SK-N-SH treated with all-trans-retinoic acid at 6 μM for 48 hours (cell line): Measurements from ENCODE around the gene ACAD10.

ENCODE experiments used
- ARNTL ChIP-seq: fragments of 450-650 bp; formaldehyde crosslinking; IDR thresholded peaks from 2 replicates; pipeline ENCODE4 v1.5.0; 2020; ENCODE audit warnings: low read depth, mild to moderate bottlenecking, moderate library complexity, borderline replicate concordance
- ESRRG ChIP-seq: fragments of 250-450 bp; sonication (Bioruptor Pico); IDR thresholded peaks from 2 replicates; pipeline ENCODE4 v1.6.1; 2021; ENCODE audit warnings: mild to moderate bottlenecking
- ISL1 ChIP-seq: fragments of 250-450 bp; sonication (Bioruptor Pico); IDR thresholded peaks from 2 replicates; pipeline ENCODE4 v2.1.2; 2022; ENCODE audit warnings: mild to moderate bottlenecking, moderate library complexity
- OSR1 ChIP-seq: fragments of 250-450 bp; sonication (Bioruptor Pico); IDR thresholded peaks from 2 replicates; pipeline ENCODE4 v1.8.0; 2022; ENCODE audit warnings: moderate library complexity, mild to moderate bottlenecking, inconsistent platforms
- PPARA ChIP-seq: fragments of 250-450 bp; sonication (Bioruptor Pico); IDR thresholded peaks from 2 replicates; pipeline ENCODE4 v1.5.0; 2020; ENCODE audit warnings: mild to moderate bottlenecking, borderline replicate concordance
- RARB ChIP-seq: fragments of 250-450 bp; sonication (Bioruptor Pico); IDR thresholded peaks from 2 replicates; pipeline ENCODE4 v1.8.0; 2021; ENCODE audit warnings: mild to moderate bottlenecking, moderate library complexity
- SNAI2 ChIP-seq: fragments of 250-450 bp; sonication (Bioruptor Pico); IDR thresholded peaks from 2 replicates; pipeline ENCODE4 v1.5.0; 2020; ENCODE audit warnings: mild to moderate bottlenecking, moderate library complexity
- TCF4 ChIP-seq: fragments of 250-450 bp; sonication (Bioruptor Pico); IDR thresholded peaks from 2 replicates; pipeline ENCODE4 v1.8.0; 2021; ENCODE audit warnings: mild to moderate bottlenecking, moderate library complexity, borderline replicate concordance
- ZC3H10 ChIP-seq: fragments of 250-450 bp; sonication (Bioruptor Pico); IDR thresholded peaks from 2 replicates; pipeline ENCODE4 v1.5.1; 2021; ENCODE audit warnings: mild to moderate bottlenecking, moderate library complexity
- ZFP3 ChIP-seq: fragments of 250-450 bp; sonication (Bioruptor Pico); IDR thresholded peaks from 2 replicates; pipeline ENCODE4 v1.5.0; 2020; ENCODE audit warnings: mild to moderate bottlenecking, moderate library complexity
- ZFP30 ChIP-seq: fragments of 450-650 bp; formaldehyde crosslinking; IDR thresholded peaks from 2 replicates; pipeline ENCODE4 v1.5.0; 2022; ENCODE audit warnings: mild to moderate bottlenecking, moderate library complexity
- ZNF565 ChIP-seq: fragments of 450-650 bp; formaldehyde crosslinking; conservative IDR thresholded peaks from 2 replicates; pipeline ENCODE4 v1.5.0; 2020; ENCODE audit warnings: low read depth, mild to moderate bottlenecking, moderate library complexity
- TF ChIP-seq, protein P1 (sequence below): fragments of 250-450 bp; sonication (Bioruptor Pico); IDR thresholded peaks from 2 replicates; pipeline ENCODE4 v1.8.0; 2020; ENCODE audit warnings: mild to moderate bottlenecking, moderate library complexity, borderline replicate concordance

DNA sequence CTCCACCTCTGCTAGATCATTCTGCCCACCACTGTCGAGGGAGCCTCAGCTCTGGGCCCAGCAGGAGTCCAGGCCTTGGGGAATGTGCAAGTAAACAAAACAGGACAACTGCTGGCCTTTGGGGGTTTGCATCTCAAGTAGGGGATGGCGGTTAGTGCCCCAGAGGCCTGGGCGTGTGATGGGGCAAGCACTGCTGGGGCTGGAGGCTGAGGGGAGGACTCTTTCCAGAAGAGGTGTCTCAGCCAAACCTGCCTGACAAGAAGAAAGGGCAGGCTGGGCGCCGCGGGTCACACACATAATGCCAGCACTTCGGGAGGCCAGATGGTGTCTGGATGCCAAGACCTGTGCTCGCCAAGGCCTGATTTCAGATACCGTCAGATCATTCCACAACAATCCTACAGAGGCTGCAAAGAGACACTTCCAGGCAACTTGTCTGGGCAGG, 72.3 kb downstream of the ACAD10 start:
- no peak for TF ChIP-seq ZFP3 (CRISPR knock-in tag)
- TF ChIP-seq RARB (CRISPR knock-in tag) = no peak
- no peak for TF ChIP-seq ZFP30 (CRISPR knock-in tag)
- no peak for TF ChIP-seq TCF4 (CRISPR knock-in tag)
- TF ChIP-seq ISL1 (CRISPR knock-in tag) = no peak
- TF ChIP-seq ARNTL (CRISPR knock-in tag) = no peak
- TF ChIP-seq ZNF565 = no peak
- TF ChIP-seq ZC3H10 = no peak
- no peak for TF ChIP-seq ESRRG (CRISPR knock-in tag)
- TF ChIP-seq, protein P1, sequence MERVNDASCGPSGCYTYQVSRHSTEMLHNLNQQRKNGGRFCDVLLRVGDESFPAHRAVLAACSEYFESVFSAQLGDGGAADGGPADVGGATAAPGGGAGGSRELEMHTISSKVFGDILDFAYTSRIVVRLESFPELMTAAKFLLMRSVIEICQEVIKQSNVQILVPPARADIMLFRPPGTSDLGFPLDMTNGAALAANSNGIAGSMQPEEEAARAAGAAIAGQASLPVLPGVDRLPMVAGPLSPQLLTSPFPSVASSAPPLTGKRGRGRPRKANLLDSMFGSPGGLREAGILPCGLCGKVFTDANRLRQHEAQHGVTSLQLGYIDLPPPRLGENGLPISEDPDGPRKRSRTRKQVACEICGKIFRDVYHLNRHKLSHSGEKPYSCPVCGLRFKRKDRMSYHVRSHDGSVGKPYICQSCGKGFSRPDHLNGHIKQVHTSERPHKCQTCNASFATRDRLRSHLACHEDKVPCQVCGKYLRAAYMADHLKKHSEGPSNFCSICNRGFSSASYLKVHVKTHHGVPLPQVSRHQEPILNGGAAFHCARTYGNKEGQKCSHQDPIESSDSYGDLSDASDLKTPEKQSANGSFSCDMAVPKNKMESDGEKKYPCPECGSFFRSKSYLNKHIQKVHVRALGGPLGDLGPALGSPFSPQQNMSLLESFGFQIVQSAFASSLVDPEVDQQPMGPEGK = no peak
- TF ChIP-seq PPARA (CRISPR knock-in tag) = no peak
- TF ChIP-seq OSR1 (CRISPR knock-in tag) = no peak
- no peak for TF ChIP-seq SNAI2 (CRISPR knock-in tag)
